ENCODE results near the gene NFIA.

NFIA gene

GRCh38 chr1:61316493-61316892, 234.1 kb downstream of the NFIA start:
- DNase-seq = no peak

DNA sequence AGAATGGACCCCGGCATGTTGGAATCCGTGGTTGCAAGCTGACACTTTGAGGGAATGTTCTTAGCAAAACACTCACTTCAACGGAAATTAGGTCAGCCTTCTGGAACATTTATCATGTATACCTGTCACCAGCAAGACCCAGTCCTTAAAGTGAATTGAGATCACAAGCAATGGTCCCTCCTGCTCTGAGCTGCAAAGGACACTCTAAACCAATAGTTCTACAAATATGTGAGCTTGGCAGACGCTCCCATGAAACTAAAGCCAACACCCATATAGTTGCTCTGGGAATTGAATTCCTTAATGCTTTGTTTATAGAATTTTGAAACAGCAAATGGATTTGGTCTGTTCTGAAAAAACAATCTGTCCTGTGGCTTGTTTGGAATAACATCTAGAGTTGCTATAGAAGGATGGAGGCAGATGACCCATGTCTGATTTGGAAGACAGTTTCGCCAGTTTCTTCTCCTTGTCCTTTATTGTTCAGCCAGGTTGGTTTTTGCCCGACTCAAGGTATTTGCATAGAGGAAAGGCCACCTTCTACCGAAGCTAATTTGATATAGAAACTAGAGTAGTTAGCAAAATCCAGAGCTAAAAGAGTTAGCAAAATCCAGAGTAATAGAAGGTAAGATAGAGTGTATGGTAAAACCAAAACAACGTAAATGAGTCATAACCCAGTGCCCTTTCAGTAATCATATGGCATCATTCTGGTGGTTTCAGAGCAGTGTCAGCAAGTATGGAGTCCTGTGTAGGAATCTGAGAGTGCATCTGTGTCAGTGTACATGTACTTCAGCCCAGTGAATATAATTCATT, 236.2 kb downstream of the NFIA start:
- no peak for DNase-seq

DNA sequence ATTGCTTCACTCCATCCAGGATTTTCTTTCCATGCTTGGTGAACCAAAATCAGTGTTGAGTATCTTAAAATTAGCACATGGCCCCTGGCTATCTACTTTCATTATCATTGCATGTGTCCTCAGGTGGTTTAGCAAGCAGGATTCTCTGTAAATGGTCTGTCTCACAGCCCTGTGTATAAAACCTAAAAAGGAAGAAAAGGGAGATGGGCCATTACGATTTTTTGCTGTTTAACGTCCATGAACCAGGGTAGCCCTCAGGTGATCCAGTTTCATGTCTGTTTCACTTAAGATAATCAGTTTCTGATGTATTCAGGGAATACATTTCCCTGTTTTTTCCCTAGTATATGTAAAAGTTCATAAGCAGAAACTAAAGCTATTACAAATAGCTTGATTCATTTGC, 238.2 kb downstream of the NFIA start:
- DNase-seq = no peak

GRCh38 chr1:61322008-61322744, 239.8 kb downstream of the NFIA start:
- DNase-seq = no peak

DNA sequence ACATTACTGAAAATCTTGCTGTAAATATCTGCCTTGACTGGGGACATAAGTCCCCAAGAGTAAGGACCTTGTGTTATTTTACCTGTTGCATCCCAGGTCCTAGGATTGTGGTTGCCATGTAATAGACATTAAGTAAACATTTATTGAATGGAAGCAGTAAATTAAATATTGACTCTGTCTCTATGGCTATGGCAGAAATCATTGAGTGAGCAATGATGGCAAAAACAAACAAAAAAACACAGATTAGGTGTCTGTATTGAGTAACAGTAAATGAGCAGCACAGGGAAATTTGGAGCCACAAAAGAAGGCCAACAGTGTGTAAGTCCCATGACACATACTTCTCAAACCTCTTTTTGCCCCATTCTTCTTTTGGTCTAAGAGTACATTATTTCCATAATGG, 240.4 kb downstream of the NFIA start:
- DNase-seq = peak; percentile 37

DNA sequence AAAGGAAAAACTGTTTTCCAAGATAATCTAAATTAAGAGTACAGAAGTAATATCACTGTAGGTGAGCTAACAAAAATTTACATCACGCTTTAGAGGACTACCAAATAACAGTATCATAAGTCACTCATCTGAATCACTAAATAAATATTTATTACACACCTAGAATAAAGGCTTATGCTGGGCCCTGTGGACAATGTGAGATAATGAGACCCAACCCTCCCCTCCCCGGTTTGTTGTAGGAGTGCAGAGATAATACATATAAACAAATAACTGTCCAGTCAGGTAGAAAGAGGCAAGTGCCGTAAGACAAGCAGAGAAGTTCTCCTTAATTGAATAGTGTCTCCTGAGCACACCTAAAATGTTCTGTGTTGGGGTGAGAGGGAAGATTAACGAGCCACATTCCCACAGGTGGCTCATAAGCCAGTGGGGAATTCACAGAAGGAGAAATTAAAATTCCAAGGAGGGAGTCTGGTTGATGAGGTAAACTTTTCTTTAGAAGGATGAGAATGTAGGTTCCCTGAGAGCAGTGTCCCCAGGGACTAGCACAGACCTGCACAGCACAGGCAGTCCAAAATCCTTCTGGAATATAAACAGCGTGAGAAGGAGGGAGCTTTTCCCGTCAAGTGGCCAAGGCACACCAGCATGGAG, 241.4 kb downstream of the NFIA start:
- no peak for DNase-seq

DNA sequence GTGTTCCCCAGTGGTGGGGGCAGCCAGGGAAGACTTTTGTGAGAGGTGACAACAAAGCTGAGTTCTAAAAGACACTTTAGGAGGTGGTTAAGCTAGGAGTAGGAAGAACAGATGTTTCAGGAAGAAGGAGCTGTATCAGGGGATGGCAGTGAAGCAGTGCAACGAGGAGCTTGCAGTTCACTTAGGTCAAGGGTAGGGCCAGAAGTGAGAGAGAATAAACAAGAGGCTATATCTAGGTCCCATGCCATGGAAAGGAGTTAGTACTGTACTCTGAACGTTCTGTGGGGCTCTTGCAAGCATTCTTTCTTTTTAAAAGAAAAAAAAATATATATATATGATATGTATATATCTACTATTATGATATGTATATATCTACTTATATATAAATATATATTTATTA, 244.4 kb downstream of the NFIA start:
- no peak for DNase-seq

DNA sequence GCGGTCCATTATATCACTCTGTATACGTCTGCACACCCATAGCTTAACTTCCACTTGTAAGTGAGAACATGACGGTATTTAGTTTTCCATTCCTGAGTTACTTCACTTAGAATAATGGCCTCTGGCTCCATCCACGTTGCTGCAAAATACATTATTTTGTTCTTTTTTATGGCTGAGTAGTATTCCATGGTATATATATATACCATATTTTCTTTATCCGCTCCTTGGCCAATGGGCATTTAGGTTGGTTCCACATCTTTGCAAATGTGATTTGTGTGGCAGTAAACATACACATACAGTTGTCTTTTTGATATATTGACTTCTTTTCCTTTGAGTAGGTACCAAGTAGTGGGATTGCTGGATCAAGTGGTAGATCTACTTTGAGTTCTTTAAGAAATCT, 245.1 kb downstream of the NFIA start:
- no peak for DNase-seq

DNA sequence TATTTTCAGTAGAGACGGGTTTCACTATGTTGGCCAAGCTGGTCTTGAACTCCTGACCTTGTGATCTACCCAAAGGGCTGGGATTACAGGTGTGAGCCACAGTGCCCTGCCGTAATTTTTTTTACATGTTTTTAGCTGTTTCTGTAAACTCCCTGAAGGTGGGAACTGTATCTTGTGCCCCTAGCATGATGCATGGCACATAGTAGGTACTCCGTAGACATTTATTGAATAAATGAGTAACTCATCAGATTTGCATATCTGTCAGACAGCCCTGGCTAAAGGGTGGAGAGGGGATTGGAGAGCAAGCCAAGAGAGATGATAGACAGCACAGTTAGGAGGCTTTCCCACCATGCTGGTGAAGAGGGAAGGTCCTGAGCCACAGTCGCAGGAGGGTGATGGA, 247.2 kb downstream of the NFIA start:
- no peak for DNase-seq

- no peak for DNase-seq
These were observed 247.7 kb downstream of the NFIA start for GRCh38 chr1:61330018-61330417.

GRCh38 chr1:61330571-61330970, 248.2 kb downstream of the NFIA start:
- no peak for DNase-seq

- no peak for DNase-seq
These were observed 249.9 kb downstream of the NFIA start for GRCh38 chr1:61332196-61332753.

DNA sequence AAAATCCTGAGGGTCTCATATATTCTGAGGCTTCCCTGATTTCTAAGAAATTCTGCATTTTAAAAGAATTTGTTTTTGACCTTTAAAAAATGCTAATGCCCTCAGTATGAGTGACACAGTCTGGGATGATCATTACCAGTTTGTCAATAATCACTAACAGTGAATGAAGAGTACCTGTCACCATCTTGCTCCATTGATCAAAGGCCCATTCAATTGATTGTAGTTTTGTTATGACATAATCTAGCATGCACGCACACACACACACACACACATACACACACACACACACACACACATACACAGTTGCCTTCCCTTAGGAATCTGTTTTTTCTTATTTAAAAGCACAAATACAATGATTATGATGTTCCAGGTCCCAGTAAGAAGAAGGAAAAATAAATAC, 250.4 kb downstream of the NFIA start:
- no peak for DNase-seq

DNA sequence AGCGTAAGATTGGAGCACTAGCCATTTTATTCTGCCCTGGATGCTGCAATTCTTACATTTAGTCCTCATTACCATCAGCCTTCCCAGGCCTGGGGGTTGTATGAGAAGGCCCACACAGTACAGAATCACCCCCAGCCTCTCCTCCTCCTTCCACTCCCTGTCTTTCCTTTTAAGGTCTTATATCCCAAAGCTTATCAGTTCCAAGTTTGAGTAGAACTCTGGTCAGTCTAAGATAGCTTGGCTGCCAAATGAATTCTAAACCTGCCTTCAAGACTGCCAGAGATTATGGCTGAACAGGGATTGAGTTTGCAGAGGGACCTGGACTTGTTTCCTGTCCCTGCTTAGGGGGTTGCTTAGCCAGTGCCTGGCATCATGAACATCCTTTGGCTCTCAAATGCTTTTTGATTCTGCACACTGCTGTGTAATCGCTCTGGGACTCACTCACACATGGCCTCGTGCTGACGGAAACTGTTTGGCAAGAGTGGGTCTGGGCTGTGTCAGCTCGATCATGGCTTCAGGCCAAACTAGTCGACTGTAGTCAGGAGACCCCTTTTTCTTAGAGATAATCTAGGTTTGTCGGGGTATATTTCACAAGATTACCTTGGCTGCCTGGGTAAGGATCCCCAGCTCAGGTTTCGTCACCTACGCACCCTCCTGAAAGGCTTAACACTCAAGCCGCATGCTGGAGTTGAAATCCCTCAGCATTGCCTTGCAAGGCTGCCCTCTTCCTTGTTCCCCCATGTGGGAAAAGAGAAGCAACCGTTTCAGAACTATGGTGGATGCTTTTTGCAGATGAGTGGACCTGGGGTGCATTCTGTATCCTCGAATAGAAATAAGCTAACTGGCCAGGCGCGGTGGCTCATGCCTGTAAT, 252.6 kb downstream of the NFIA start:
- no peak for DNase-seq

DNA sequence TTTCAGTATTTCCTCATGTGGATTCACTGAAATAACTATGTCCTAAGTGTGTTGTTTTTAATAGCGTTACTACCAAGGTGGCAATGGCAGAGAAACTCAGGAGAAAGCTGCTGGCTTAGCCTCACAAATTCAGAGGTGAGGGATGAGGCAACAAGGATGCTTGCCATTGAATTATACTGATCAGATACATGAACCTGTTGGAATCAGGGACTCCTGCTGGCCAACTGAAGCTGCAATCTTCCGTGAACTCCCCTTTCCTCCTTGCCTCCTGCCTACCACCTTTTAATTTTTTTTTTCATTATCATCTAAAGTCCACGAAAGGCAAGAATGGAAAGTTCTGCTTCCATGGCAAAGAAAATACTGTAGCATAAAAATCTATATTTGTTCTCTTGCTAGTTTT, 254.7 kb downstream of the NFIA start:
- no peak for DNase-seq

GRCh38 chr1:61337441-61337951, 255.1 kb downstream of the NFIA start:
- no peak for DNase-seq

DNA sequence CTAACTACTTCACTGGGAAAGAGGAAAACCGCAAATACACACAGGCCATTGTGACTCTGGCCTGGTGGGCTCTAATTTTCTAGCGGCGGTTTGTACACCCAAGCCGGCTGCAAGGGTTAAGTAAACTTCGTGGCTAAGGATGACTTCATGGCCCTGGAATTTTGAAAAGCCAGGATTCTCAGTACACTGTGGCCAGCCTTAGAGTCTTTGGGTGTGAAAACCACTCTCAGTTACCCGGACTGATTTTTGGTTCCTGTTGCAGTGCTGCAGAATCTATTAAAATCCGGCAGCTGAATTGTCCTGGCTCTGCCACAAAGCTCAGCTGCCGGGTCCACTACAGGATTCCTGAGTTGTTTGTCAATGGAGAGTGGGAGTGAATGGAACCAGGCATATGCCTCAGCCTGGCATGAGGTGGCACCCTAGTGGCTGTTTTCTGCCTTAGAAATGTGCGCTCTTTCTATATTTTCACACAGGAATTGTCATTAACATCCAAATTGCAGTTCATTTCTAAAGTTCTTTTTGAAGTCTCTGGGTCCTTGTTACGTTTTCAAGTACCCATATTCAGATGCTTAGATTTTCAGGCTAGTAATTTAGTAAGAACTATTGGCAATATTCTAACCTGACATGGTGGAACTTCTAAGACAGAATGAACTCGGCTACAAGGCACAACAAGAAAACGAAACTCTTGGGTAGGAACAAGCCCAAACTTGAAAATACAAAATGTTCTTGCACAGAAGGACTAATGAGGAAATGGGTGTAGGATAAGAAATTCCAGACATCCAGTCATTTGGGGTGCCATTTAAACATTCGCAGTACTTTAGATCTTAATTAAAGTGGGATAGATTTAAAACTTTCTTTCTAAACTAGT, 255.9 kb downstream of the NFIA start:
- peak; percentile 58 for DNase-seq

DNA sequence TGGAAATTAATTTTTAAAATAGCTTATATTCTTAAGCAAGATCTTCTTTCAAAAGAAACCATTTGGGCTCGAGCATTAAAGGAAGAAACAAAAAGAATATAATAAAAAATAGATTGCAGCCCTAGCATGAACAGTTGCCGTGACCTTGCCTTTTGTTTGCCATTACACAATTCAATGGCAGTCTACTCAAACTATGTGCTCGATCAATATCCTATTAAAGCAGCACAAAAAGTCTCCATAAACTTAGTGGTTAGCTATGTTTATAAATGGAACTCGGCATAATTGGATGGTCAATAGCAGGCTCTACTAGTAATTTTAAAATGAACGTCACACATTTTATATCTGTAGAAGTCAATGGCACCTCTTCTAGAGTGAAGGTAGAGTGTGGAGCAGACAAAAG, 256.5 kb downstream of the NFIA start:
- DNase-seq = no peak

DNA sequence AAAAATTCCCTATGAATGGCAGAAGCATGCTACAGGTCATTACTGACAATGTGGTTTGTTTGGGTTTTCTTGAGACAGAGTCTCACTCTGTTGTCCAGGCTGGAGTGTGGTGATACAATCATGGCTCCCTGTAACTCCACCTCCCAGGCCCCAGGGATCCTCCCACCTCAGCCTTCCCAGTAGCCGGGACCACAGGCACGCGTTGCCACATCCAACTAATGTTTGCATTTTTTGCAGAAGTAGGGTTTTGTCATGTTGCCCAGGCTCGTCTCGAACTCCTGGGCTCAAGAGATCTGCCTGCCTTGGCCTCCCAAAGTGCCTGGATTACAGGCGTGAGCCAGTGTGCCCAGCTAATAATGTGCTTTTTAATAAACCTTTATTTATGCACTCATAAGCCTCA, 259.1 kb downstream of the NFIA start:
- no peak for DNase-seq

DNA sequence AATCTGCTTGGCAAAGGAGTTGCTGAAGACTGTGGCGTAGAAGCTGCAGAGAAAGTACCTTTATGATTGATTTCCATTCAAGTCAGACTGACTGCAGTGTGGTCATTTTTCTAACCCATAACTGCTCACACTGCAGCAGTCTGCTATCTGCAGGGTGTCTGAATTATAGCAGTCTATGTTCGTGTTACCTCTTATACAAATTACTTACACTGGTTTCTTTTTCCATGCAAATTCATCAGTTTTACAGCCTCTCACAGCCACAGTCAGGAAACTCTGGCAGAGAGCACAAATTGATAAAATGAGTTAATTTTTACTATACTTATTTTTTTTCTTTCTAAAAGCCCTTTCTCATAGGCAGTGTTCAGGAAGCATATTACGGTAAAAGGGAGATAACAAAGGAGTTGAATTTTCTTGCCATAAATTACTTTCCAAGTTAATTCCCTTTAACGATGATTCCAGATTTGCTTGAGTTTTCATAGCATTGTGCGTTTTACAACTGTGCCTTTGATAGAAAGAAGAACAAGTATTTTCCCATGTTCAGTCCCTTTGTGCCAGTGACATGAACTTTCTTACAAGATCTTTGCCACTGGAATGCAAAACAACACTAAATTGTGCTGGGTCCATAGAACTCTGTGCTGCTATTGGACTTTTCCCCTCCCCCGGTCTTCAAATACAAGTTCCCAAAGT, 261.5 kb downstream of the NFIA start:
- DNase-seq = no peak

DNA sequence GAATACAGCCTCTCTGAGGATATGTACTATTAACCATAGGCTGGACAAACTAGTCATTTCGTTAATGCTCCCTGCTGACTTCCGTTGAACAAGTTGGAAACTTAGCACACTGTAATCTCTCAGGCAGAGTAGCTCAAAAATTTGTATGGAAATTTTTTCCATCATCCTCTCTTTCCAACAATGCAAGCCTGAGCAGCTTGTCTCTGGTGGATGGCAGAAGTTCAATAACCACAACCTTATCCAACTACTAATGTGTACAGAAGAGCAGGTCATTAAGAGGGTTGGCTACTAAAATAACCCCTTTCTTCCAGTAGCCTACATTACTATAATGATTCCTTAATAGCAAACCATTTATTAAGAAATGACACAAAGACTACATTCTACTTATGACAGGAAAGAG, 262.3 kb downstream of the NFIA start:
- no peak for DNase-seq
